HG02981 (cell line): ENCODE data around the gene C2CD5.
"Not testable (repeated sequence)": the region's sequence is repeated elsewhere in the genome, so short reads cannot be mapped to it uniquely, and the experiment has no call there.

Experiments
- ATAC-seq: cut with Tn5 transposase; IDR thresholded peaks from one replicate; pipeline ENCODE4 v1.9.1; 2021; ENCODE audit warnings: mild to moderate bottlenecking, moderate library complexity; ENCODE audit not compliant: unreplicated experiment

C2CD5 gene

GRCh38 chr12:22480814-22481213, 63.5 kb downstream of the C2CD5 start:
- ATAC-seq, result not testable (repeated sequence)

DNA sequence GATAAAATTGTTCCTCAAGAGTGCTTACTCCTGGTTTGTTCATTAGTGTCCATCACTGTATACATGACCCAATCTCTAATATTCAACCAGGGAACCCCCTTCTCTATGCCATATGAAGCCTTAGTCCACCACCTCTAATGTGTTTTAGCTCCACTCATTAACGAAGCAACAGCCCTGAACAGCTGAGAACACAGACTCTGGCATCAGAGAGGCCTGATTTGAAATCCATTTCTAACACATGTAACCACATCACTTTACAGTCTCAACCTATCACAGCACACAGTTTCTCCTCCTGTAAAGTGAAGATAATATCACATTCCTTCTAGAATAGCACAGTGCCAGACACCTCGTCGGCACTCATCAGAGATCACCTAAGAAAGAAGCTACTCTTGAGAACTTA, 64.3 kb downstream of the C2CD5 start:
- no peak for ATAC-seq

DNA sequence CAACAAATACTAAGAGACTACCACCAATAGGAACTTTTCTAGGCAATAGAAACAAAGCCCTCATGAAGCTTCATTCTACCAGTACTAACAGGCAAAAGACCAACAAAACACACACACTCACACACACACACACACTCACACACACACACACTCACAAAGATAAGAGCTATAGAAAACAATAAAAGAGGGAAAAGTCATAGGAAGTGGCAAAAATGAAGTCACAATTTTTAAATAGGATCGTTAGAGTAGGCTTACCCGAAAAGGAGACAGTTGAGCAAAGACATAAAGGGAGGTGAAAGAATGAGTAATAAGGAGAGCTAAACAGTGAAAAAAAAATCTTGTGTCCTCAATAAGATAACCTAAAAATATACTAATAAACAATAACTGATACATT, 66.5 kb downstream of the C2CD5 start:
- no peak for ATAC-seq

- ATAC-seq, result no peak
Measured at GRCh38 chr12:22477166-22477893, 67.0 kb downstream of the C2CD5 start.

DNA sequence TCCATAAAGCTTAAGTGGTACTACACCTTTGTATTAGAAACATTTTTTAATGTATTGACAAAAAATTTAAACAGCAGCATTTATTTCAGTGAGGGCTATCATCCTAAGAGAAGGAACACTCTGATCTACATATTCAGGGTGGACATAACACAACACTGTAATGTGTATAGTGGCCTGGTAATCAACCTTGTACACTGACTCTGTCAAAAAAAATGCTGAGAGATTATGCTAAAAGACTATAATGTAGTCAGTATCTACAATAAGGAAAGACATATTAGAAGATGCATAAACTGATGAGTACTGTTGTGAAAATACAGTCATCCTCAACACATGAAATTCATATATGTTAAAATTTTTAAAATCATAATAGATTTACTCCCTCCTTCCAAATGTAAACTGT, 68.2 kb downstream of the C2CD5 start:
- ATAC-seq, result no peak

- ATAC-seq, result no peak
Measured at GRCh38 chr12:22474970-22475720, 69.2 kb downstream of the C2CD5 start.

GRCh38 chr12:22473212-22473611, 71.1 kb downstream of the C2CD5 start:
- ATAC-seq, result no peak

DNA sequence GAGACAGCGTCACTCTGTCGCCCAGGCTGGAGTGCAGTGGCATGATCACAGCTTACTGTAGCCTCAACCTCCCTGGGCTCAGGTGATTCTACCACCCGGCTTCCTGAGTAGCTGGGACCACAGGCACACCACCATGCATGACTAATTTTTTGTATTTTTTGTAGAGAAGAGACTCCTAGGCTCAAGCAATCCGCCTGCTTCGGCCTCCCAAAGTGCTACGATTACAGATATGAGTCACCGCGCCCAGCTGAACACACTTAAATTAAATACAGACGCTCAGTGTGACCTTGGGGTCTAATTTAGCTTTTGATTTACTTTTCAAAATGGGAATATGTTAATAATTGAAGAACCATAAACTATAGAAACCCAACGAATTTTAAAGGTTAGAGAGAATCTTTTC, 77.2 kb downstream of the C2CD5 start:
- ATAC-seq, result no peak

DNA sequence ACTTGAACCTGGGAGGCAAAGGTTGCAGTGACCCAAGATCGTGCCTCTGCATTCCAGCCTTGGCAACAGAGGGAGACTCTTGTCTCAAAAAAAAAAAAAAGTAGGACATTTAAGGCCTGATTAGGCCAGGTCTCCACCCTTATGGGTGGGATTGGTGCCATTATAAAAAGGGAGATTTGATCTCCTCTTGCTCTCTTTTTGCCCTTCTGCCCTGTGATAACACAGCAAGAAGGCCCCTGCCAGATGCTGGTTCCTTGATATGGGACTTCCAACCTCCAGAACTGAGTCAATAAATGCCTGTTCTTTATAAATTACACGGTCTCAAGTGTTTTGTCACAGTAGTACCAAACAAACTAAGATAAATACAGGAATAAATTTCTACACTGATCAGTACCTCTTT, 81.0 kb downstream of the C2CD5 start:
- no peak for ATAC-seq

DNA sequence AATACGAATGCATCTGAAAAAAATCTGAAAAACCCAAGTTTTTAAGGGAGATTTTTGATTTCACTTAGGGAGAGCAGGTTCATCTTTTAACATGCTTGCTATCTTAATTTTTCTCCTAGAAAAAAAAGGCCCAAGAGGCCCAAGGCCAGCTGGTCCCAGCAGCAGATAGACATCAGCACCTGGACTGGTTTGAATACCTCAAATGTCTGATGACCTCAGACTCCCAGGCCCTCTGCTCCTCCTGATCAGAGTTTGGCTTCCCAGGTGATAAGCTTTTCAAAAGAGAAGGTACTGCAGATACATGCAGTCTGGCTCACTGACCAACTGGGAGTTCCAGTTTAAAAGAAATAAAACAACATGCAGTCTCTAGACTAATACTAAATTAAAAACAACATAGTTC, 82.6 kb downstream of the C2CD5 start:
- ATAC-seq, result no peak

GRCh38 chr12:22459838-22460490, 84.4 kb downstream of the C2CD5 start:
- peak; percentile 72 for ATAC-seq

DNA sequence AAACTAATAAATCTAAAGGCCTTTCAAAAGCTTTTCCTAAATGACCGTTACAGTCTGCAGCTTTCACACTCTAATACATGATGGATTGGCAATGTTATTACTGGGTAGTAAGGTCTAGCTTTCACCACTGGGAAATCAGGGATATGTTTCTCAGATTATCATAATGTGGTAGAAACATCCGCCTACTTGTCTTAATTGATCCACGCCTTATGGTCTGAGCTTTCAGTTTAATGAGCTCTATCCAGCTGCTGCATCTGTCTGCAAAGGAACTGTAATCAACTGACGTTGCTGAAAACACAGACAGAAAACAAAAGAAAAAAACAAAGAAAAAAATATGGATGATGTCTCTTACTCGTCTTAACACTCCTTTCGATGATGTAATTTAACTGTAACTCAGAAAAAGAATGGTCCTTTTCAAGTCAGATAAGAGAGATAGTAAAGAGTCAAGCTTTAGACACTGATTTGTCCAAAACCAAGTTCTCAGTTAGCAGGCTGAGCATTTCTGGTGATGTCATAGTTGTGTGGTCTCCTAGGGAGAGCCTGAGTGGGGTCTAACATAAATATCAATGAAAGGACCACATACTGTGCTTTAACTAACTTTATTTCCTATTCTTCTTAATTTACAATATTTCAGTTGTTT, 85.9 kb downstream of the C2CD5 start:
- ATAC-seq, result no peak

DNA sequence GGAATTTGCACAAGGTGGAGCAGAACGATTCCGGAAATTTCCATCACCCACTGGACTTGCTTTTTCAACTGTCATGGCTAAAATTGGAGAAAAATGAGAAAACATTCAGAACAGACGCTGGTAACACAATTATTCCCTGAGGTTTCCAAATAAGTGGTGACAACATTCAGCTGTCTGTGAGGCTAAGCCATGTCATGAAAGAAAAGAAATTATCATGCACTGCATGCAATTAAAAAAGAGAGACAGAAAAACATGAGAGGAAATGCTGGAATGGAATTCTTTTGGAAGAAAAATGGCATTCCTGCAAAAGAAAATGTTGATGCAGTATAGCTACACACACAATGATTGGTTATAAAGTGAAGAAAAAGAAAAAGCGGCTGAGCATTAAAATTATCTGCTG, 87.3 kb downstream of the C2CD5 start:
- ATAC-seq, result no peak

DNA sequence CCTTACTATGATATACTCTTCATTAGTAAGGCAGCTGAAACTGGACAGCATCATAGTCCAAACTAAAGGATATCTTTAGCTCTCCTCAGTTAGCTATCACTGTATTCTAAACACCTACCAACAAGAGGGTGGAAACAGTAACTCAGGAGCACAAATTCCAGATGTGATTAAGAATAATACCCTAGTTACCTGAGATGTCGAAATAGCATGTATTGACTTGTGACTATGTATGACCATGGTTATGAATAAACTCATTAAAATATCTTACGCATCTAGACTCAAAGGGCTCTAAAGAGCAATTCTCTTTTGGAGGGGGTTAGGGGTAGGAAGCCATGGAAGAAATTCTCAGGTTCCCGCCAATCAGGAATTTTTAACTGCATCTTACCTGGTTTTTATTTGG, 90.8 kb downstream of the C2CD5 start:
- ATAC-seq, result no peak

- ATAC-seq, result no peak
Measured at GRCh38 chr12:22447223-22447622, 97.1 kb downstream of the C2CD5 start.

- not testable (repeated sequence) for ATAC-seq
Measured at GRCh38 chr12:22444317-22444665, 100.1 kb downstream of the C2CD5 start.

- peak; percentile 99 for ATAC-seq
Measured at GRCh38 chr12:22443379-22444316, 100.7 kb downstream of the C2CD5 start.

GRCh38 chr12:22437031-22437806, 107.1 kb downstream of the C2CD5 start:
- ATAC-seq, result no peak

- no peak for ATAC-seq
Measured at GRCh38 chr12:22435583-22435982, 108.8 kb downstream of the C2CD5 start.
